A673 (cell line): ENCODE data around the gene SPANXN5.

ENCODE experiments used
- EZH2 ChIP-seq: fragments of 200-600 bp; sonication (generic); IDR thresholded peaks from 2 replicates; pipeline ENCODE4 v1.6.1; 2017; ENCODE audit warnings: borderline replicate concordance, low read depth, mild to moderate bottlenecking, mixed read lengths, antibody characterized with exemption, low read length; ENCODE audit not compliant: poor library complexity, severe bottlenecking
- TF ChIP-seq, protein P1 (sequence below): fragments of 300-800, 200-600 bp; sonication (generic); conservative IDR thresholded peaks from 2 replicates; pipeline ENCODE4 v1.5.1; 2017; ENCODE audit warnings: low read depth, mild to moderate bottlenecking, antibody characterized with exemption, low read length, moderate library complexity, mixed read lengths

GRCh38 chrX:52819788-52820187 lies 22.6 kb upstream of the SPANXN5 start:
- TF ChIP-seq, protein P1, sequence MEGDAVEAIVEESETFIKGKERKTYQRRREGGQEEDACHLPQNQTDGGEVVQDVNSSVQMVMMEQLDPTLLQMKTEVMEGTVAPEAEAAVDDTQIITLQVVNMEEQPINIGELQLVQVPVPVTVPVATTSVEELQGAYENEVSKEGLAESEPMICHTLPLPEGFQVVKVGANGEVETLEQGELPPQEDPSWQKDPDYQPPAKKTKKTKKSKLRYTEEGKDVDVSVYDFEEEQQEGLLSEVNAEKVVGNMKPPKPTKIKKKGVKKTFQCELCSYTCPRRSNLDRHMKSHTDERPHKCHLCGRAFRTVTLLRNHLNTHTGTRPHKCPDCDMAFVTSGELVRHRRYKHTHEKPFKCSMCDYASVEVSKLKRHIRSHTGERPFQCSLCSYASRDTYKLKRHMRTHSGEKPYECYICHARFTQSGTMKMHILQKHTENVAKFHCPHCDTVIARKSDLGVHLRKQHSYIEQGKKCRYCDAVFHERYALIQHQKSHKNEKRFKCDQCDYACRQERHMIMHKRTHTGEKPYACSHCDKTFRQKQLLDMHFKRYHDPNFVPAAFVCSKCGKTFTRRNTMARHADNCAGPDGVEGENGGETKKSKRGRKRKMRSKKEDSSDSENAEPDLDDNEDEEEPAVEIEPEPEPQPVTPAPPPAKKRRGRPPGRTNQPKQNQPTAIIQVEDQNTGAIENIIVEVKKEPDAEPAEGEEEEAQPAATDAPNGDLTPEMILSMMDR, result no peak
- TF ChIP-seq EZH2, result no peak
